Liver (tissue), 9 donors: ENCODE measurements around the gene HRH1. TPM values are rescaled to one million over a fixed set of nuclear protein-coding genes. Genes with fewer than 3 reads are reported as not detected.
"Not testable (repeated sequence)": the region's sequence is repeated elsewhere in the genome, so short reads cannot be mapped to it uniquely, and the experiment has no call there.

ENCODE experiments used
- DNase-seq: peaks from one replicate; pipeline ENCODE4 v3.0.0-alpha.2; 2017; ENCODE audit warnings: low spot score
- H3K27ac ChIP-seq, 2 donors: one replicate each; pipeline ENCODE4 v1.7.0; 2013; ENCODE audit warnings: inconsistent platforms in 2 of 2, low read length in 2 of 2, control low read depth in 1 of 2, low read depth in 1 of 2, mild to moderate bottlenecking in 1 of 2
- H3K27me3 ChIP-seq, 4 donors: one replicate each; pipeline versions ENCODE4 v1.6.1 to v1.7.0; 2013; ENCODE audit warnings: low read length in 3 of 4, inconsistent platforms in 1 of 4, mild to moderate bottlenecking in 1 of 4, moderate library complexity in 1 of 4; ENCODE audit not compliant: control insufficient read depth in 4 of 4, insufficient read depth in 4 of 4
- H3K36me3 ChIP-seq, 4 donors: one replicate each; pipeline versions ENCODE4 v1.6.1 to v1.7.0; 2013; ENCODE audit warnings: low read length in 3 of 4, mild to moderate bottlenecking in 3 of 4, low read depth in 1 of 4, moderate library complexity in 1 of 4; ENCODE audit not compliant: control insufficient read depth in 4 of 4, insufficient read depth in 3 of 4
- H3K4me1 ChIP-seq, 4 donors: one replicate each; pipeline versions ENCODE4 v1.6.1 to v1.7.0; 2013; ENCODE audit warnings: low read length in 3 of 4, mild to moderate bottlenecking in 3 of 4, moderate library complexity in 1 of 4; ENCODE audit not compliant: control insufficient read depth in 4 of 4, insufficient read depth in 4 of 4
- H3K4me3 ChIP-seq, 3 donors: one replicate each; pipeline versions ENCODE4 v1.6.1 to v1.7.0; 2013; ENCODE audit warnings: low read length in 3 of 3, control low read depth in 1 of 3, low read depth in 1 of 3, mild to moderate bottlenecking in 1 of 3
- H3K9ac ChIP-seq, 2 donors: one replicate each; pipeline ENCODE4 v1.7.0; 2013; ENCODE audit warnings: low read length in 2 of 2, mild to moderate bottlenecking in 2 of 2, moderate library complexity in 2 of 2, control low read depth in 1 of 2, low read depth in 1 of 2
- H3K9me3 ChIP-seq, 4 donors: one replicate each; pipeline versions ENCODE4 v1.6.1 to v1.7.0; 2013; ENCODE audit warnings: low read length in 3 of 4; ENCODE audit not compliant: control insufficient read depth in 4 of 4
- CTCF ChIP-seq: fragments of 150-350 bp; IDR thresholded peaks from 2 replicates; pipeline ENCODE4 v1.5.1; 2017; ENCODE audit warnings: improper control_type of control experiment, low read depth, low read length; ENCODE audit not compliant: missing input control
- EGR1 ChIP-seq, 2 donors: IDR thresholded peaks; 2 replicates each; pipeline ENCODE4 v1.6.1; 2016 to 2018; ENCODE audit warnings: antibody characterized with exemption in 2 of 2, low read depth in 2 of 2
- FOXA1 ChIP-seq: IDR thresholded peaks from 2 replicates; pipeline ENCODE4 v1.6.1; 2016; ENCODE audit warnings: antibody characterized with exemption
- FOXA2 ChIP-seq: IDR thresholded peaks from 2 replicates; pipeline ENCODE4 v1.6.1; 2016; ENCODE audit warnings: antibody characterized with exemption
- GABPA ChIP-seq, 2 donors: IDR thresholded peaks in 1 of 2; conservative IDR thresholded peaks in 1 of 2; 2 replicates each; pipeline ENCODE4 v1.6.1; 2016; ENCODE audit warnings: antibody characterized with exemption in 2 of 2, mild to moderate bottlenecking in 1 of 2, moderate library complexity in 1 of 2
- HNF4A ChIP-seq, 2 donors: conservative IDR thresholded peaks; 2 replicates each; pipeline ENCODE4 v1.6.1; 2016; ENCODE audit warnings: antibody characterized with exemption in 2 of 2, mild to moderate bottlenecking in 2 of 2
- HNF4G ChIP-seq: IDR thresholded peaks from 2 replicates; pipeline ENCODE4 v1.6.1; 2016; ENCODE audit warnings: antibody characterized with exemption
- JUND ChIP-seq, 2 donors: IDR thresholded peaks; 2 replicates each; pipeline ENCODE4 v1.6.1; 2016; ENCODE audit warnings: antibody characterized with exemption in 2 of 2
- NR2F2 ChIP-seq: IDR thresholded peaks from 2 replicates; pipeline ENCODE4 v1.6.1; 2016; ENCODE audit warnings: antibody characterized with exemption
- RAD21 ChIP-seq, 2 donors: IDR thresholded peaks; 2 replicates each; pipeline ENCODE4 v1.6.1; 2016; ENCODE audit warnings: antibody characterized with exemption in 2 of 2, mild to moderate bottlenecking in 2 of 2
- RXRA ChIP-seq, 2 donors: IDR thresholded peaks; 2 replicates each; pipeline ENCODE4 v1.6.1; 2017 to 2018; ENCODE audit warnings: antibody characterized with exemption in 2 of 2, mild to moderate bottlenecking in 1 of 2
- TAF1 ChIP-seq: conservative IDR thresholded peaks from 2 replicates; pipeline ENCODE4 v1.6.1; 2016; ENCODE audit warnings: antibody characterized with exemption, mild to moderate bottlenecking
- YY1 ChIP-seq: IDR thresholded peaks from 2 replicates; pipeline ENCODE4 v1.6.1; 2016; ENCODE audit warnings: antibody characterized with exemption, mild to moderate bottlenecking
- WGBS: extraction: QIAGEN DNeasy Blood & Tissue Kit; methylation state at CpG from one replicate; pipeline ENCODE4 v1.1.7; 2013; 5-methylcytosine and 5-hydroxymethylcytosine counted together
- polyA plus RNA-seq, 2 donors: library from polyadenylated mRNA; stranded (reverse) in 1 of 2; unstranded in 1 of 2; fragments of 200-250 nt in 1 of 2; fragments of >200 nt in 1 of 2; fragmentation: Nextera tagmentation in 1 of 2; extraction: Ambion mirVana in 1 of 2; gene quantifications; one replicate each; pipeline versions ENCODE4 v1.2.1 to v1.2.3, GENCODE V29; 2013 to 2015
- total RNA-seq, 2 donors: library from RNA; depleted of rRNA; stranded (reverse); fragments of >200 nt; gene quantifications; one replicate each; pipeline ENCODE4 v1.2.3, GENCODE V29; 2014
- TF ChIP-seq, protein P1 (sequence below): IDR thresholded peaks from 2 replicates; pipeline ENCODE4 v1.6.1; 2016; ENCODE audit warnings: antibody characterized with exemption
- TF ChIP-seq, protein P2 (sequence below): IDR thresholded peaks from 2 replicates; pipeline ENCODE4 v1.6.1; 2016; ENCODE audit warnings: antibody characterized with exemption
- donor health status: healthy.
- donor health status: healthy.
- donor health status: healthy.
- donor health status: healthy.
- donor health status: healthy.

HRH1 gene
- total and polyA plus RNA-seq, 4 donors: 0.07 to 1.3 (median 0.31) TPM

GRCh38 chr3:11213810-11214450 lies 59.6 kb downstream of the HRH1 start:
- no peak for DNase-seq
- Histone ChIP-seq H3K4me1 (no peaks in the 10 kb centered on the region), H3K27ac (no peak overlapping the region), H3K9me3 (no peaks in the 10 kb centered on the region), H3K36me3 (no peaks in the 10 kb centered on the region), H3K4me3 (no peak overlapping the region), H3K27me3 (no peaks in the 10 kb centered on the region), H3K9ac (no peak overlapping the region)
- TF ChIP-seq, protein P1, sequence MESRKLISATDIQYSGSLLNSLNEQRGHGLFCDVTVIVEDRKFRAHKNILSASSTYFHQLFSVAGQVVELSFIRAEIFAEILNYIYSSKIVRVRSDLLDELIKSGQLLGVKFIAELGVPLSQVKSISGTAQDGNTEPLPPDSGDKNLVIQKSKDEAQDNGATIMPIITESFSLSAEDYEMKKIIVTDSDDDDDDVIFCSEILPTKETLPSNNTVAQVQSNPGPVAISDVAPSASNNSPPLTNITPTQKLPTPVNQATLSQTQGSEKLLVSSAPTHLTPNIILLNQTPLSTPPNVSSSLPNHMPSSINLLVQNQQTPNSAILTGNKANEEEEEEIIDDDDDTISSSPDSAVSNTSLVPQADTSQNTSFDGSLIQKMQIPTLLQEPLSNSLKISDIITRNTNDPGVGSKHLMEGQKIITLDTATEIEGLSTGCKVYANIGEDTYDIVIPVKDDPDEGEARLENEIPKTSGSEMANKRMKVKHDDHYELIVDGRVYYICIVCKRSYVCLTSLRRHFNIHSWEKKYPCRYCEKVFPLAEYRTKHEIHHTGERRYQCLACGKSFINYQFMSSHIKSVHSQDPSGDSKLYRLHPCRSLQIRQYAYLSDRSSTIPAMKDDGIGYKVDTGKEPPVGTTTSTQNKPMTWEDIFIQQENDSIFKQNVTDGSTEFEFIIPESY: no peak
- TF ChIP-seq EGR1 (IDR thresholded peaks at IDR 0.05; ENCODE audit: low read depth in 2 of 2) (no peak), RXRA (IDR thresholded peaks at IDR 0.05) (no peak), GABPA (IDR thresholded peaks at IDR 0.05 in 1 of 2, conservative IDR thresholded peaks at IDR 0.05 in 1 of 2) (no peak), JUND (IDR thresholded peaks at IDR 0.05) (no peak), YY1 (no peak), HNF4G (no peak), FOXA2 (no peak), FOXA1 (no peak), NR2F2 (no peak), HNF4A (conservative IDR thresholded peaks at IDR 0.05) (no peak), CTCF (no peak), RAD21 (IDR thresholded peaks at IDR 0.05) (no peak), TAF1 (no peak)
- TF ChIP-seq, protein P2, sequence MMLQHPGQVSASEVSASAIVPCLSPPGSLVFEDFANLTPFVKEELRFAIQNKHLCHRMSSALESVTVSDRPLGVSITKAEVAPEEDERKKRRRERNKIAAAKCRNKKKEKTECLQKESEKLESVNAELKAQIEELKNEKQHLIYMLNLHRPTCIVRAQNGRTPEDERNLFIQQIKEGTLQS: no peak
- 84% methylated on average over 12 of the region's 12 CpGs for WGBS

DNA sequence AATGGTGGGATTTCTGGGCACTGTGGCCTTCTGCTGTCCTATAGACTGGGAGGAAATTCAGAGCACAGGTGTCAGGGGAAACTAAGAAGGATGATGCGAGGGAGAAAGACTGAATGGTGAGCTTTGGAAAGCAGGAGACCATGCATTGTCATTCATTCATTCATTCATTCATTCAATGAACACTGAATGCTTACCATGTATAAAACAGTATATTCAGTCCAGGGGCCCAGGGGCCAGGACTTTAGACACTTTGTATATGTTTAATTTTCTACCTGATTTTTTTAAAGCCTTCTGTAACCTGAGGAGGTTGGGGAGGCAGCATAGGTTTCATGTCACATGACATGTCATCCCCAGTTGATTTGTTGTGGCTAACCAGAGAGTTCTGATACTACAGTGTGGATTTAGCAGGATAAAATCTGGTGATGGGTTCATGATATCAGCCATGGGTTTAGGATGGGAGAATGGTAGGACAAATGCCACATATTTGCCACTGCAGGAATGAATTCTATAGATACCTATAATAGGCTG lies 60.2 kb downstream of the HRH1 start:
- Histone ChIP-seq H3K27me3 (no peaks in the 10 kb centered on the region), H3K4me1 (no peaks in the 10 kb centered on the region), H3K9me3 (no peaks in the 10 kb centered on the region), H3K4me3 (no peak overlapping the region), H3K36me3 (no peaks in the 10 kb centered on the region), H3K9ac (no peak overlapping the region), H3K27ac (no peak overlapping the region)
- no peak for DNase-seq
- TF ChIP-seq YY1: no peak
- TF ChIP-seq, protein P2: no peak
- TF ChIP-seq JUND (IDR thresholded peaks at IDR 0.05): no peak
- no peak for TF ChIP-seq NR2F2
- no peak for TF ChIP-seq TAF1
- TF ChIP-seq, protein P1: no peak
- no peak for TF ChIP-seq HNF4A (conservative IDR thresholded peaks at IDR 0.05)
- no peak for TF ChIP-seq FOXA2
- WGBS: 77% methylated on average over 1 of the region's 1 CpG

DNA sequence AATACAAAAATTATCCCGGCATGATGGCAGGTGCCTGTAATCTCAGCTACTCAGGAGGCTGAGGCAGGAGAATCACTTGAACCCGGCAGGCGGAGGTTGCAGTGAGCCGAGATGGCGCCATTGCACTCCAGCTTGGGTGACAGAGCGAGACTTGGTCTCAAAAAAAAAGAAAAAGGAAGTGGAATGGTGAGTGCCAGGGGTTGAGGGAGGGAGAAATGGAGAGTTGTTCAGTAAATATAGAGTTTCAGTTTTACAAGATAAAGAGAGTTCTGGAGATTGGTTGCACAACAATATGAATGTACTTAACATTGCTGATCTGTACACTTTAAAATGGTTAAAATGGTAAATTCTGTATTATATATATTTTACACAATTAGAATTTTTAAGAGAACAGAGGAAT lies 63.1 kb downstream of the HRH1 start:
- H3K9ac ChIP-seq, H3K4me1 ChIP-seq, H3K27ac ChIP-seq, H3K4me3 ChIP-seq, H3K36me3 ChIP-seq, H3K9me3 ChIP-seq, DNase-seq, H3K27me3 ChIP-seq: not testable (repeated sequence)
- WGBS: 84% methylated on average over 6 of the region's 6 CpGs
